ENCODE data around the gene KDELR1.
A peak's percentile ranks its signal among the peaks of the same experiment; 100 is the strongest.
"Not testable (repeated sequence)": the region's sequence is repeated elsewhere in the genome, so short reads cannot be mapped to it uniquely, and the experiment has no call there.

The KDELR1 gene

DNA sequence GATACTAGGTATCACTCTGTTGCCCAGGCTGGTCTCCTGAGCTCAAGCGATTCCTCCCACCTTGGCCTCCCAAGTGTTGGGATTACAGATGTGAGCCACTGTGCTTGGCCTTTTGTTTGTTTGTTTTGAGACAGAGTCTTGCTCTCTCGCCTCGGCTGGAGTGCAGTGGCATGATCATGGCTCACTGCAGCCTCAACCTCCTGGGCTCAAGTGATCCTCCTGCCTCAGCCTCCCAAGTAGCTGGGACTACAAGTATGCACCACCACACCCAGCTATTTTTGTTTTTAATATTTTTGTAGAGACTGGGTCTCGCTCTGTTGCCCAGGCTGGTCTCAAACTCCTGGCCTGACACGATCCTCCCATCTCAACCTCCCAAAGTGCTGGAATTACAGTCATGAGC, 19.6 kb downstream of the KDELR1 start:
- DNase-seq (ENCODE audit: extremely low read depth in 1 of 2, low read depth in 1 of 2): not testable (repeated sequence)

DNA sequence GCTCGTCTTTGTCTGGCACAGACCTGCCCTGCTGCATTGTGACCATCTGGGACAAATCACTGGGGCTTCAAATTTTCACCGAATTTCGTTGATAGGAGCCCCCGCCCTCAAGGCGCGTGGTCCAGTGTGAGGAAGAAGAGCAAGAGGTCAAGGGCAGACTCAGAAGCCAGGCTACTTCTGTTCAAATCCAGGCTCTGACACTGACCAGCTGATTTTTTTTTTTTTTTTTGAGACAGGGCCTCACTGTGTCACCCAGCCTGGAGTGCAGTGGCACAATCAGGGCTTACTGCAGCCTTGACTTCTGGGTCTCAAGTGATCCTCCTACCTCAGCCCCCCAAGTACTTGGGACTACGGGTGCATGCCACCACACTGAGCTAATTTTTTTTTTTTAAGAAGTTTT, 20.0 kb downstream of the KDELR1 start:
- DNase-seq (ENCODE audit: extremely low read depth in 1 of 2, low read depth in 1 of 2): no peak

DNA sequence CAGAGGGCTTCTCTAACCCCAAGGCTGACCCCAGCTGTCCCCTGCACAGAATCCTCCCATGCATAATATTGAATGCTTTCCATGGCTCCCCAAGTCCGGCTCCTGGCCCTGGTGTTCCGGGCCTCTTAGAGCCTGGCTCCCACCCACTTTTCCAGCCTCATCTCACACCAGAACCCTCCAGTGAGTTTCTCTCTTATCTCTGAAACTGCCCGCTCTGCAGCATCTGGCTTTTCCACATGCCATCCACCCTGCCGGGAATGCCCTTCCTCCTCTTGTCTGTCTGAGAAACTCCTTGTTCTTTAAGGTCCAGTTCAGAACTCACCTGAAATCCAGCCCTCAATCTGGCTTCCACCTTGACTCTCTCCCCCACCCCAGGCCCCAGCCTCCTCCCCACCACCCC, 20.4 kb downstream of the KDELR1 start:
- no peak for DNase-seq (ENCODE audit: extremely low read depth in 1 of 2, low read depth in 1 of 2)

DNA sequence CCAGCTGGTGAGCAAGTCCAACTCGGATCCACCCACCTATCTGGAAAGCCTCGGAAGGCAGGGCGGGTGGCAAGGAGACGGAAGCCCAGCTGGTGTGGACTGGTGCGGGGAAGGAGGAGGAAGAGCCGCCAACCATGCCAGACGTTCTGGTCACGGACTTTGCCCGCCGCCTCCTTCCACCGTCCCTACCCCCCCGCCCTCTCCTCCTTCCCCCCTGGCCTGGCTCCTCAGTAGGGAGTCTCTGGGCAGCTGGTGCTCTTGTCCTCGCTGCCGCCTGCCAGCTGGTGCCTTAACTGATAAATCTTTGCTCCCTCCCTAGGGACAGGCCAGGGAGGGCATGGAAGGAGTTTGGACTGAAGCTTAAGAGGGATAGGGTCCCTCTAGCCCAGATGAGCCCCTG, 22.4 kb downstream of the KDELR1 start:
- no peak for DNase-seq (ENCODE audit: extremely low read depth in 1 of 2, low read depth in 1 of 2)

DNA sequence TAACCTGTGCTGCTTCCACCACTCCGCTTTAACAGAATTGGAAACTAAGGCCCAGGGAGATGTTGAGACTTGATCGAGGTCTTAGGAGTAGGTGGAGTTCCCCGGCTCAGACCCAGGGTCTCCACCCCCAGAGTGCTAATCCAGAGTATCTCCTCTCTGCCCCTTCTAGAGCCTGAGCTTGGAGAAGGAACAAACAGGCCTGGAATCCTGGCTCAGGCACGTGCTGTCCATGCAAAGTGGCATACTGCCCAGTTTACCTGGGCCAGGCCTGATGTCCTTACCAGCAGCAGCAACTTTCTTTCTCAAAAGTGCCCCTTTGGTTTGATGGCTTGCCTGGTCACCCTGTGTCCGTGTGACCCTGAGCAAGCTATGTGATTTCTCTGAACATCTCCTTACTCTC, 23.5 kb downstream of the KDELR1 start:
- DNase-seq (ENCODE audit: extremely low read depth in 1 of 2, low read depth in 1 of 2): no peak

DNA sequence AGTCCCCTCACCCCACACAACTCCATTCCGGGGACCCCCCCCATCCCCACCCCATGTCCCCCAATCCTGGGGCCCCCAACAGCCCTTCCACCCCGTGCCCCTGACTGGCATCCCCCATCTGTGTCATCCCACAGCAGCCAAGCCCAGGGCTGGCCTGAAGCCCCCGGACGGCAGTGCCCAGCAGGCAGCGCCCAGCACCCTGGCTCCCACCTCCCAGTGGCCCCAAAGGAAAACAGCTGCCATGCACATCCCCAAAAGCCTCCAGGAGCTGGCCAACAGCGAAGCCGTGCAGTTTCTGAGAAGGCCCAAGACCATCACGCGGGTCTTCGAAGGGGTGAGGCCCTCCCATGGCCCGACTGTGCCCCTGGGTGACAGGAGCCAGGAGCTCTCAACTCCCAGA, 25.7 kb downstream of the KDELR1 start:
- no peak for DNase-seq (ENCODE audit: extremely low read depth in 1 of 2, low read depth in 1 of 2)

DNA sequence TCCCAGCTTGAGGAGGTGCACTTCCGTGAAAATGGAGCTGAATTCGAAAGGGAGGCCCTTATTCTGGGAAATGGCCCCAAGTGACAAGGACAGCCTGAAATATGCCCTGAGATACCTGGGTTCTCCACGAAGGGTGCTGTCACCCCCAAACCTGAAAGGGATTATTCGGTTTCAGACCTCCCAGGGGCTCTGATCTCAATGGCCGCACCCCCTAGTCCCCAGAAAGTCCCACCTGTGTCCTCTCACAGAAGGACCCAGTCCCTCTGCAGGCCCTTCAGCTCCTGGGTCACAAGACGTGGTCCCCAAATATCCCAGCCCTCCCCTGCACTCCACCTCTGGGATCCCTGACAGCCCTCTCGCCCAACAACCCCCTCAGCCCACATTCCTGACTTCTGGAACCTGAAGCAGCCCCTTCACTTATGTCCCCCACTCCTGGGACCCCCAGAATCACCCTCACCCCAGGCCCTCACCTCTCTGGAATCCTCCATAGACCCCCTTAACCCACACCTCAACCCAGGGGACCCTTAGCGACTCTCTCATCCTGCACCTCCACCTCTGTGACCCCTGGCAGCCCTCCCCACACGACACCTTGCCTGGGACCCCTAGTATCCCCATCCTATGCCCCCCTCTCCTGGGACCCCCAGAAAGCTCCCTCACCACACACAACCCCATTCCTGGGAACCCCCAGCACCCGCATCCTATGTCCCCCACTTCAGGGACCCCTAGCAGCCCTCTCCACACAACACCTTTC, 26.6 kb downstream of the KDELR1 start:
- DNase-seq (ENCODE audit: extremely low read depth in 1 of 2, low read depth in 1 of 2): no peak

DNA sequence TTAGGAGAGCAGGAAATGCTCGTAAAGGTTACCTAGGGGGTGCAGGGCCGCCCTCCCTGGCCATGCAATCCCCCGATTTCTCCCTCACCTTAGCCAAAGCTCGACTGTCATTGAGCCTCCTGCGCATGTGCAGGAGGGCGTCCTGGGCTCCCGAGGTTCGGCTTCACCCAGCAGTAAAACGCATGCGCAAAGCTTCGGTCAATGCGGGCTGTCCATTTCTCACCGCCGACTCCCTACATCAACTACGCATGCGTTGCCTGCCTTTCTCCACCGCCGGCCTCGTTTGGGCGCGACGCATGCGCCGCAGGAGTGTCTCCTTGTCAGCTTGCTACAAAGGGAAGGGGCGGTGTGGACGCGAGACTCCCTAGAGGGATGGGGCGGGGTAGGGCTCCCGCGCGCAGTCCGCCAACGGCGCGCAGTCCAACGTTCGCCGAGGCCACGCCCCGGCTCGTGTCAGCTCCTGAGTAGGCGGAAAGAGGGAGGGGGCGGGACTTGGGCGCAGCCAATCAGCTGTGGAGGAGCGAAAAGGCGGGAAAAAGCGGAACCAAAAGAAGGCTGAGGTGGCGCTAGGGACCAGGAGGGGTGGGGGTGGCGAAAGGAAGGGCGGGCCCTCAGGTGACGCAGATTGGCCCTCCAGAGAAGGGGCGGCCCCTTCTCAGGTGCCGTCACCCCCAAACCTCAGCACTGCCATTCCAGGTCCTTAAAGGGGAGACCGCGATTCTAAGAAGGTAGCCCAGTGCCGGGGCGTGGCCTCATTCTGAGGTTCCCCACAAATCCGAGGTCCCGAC, 27.3 kb downstream of the KDELR1 start, which contains the start of the genes SYNGR4 and TMEM143:
SYNGR4 (plus strand) TSS at position 558 of the 788 bp plus-strand sequence. CDS start 1,476 bp downstream, outside the sequence.
TMEM143 (minus strand) TSS at position 131 of the 788 bp plus-strand sequence; CDS start at position 111, 20 bp downstream.
- DNase-seq (ENCODE audit: extremely low read depth in 1 of 2, low read depth in 1 of 2): peak; percentile 97 to 98

DNA sequence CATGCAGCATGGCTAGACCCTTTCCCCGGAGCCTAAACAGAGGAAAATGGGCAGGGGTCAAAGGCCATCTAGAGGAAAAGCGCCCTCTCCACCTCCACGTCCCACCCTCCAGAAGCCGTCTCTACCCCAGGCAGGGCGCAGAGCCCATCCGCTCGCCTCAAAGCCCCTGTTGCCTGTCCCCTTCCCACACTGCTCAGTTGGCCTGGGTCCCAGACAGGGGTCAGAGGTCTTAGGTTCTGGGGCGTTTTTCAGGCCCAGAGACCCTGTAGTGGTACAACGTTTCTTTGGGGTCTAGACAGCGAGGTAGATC, 27.9 kb downstream of the KDELR1 start:
- no peak for DNase-seq (ENCODE audit: extremely low read depth in 1 of 2, low read depth in 1 of 2)

DNA sequence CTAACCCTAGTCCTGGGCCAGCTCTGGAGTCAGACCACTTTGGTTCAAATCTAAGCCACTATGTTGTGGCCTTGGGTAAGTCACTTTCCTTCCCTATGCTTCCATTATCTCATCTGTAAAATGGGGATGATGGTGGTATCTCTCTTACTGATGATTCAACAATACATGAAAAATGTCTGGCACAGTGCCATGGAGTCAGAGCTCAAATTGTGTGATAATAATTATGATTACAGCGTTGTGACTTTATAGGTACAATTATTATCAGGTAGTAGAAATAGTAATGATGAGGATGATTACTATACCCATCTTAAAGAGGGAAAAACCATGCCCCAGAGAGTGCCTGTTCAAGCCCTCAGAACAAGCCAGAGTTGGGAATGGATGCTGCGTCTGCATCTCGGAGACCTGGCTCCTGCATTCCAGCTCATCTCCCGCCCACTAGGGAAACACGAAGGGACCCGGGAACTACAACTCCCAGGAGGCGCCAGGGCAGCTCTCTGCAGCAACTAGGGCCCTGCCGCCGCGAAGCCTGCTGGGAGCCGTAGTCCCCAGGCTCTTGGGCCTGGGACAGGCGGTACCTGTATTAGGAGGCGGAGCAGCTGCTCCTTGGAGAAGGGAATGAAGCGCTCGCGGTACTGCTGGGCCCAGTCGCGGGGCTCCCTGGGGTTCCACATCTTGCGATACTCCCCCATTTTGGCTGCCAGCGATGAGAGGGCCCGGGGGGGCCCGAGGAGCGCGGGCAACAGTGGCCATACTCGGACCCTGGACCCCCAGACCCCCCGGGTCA, 28.4 kb downstream of the KDELR1 start:
- DNase-seq (ENCODE audit: extremely low read depth in 1 of 2, low read depth in 1 of 2): peak; percentile 75 to 90

DNA sequence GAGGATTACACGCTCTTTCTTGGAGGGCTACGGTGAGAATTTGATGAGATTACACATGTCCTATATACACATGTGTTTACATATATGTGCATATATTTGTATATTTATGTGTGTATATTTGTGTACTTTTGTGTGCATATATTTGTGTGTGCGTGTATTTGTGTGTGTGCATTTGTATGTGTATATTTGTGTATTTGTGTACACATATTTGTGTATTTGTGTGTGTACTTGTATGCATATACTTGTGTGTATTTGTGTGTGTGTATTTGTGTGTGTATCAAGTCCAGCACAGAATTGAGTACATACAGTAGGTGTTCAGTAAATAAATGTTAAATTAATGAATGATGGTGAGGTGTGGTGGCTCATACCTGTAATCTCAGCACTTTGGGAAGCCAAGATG, 29.4 kb downstream of the KDELR1 start:
- no peak for DNase-seq (ENCODE audit: extremely low read depth in 1 of 2, low read depth in 1 of 2)

DNA sequence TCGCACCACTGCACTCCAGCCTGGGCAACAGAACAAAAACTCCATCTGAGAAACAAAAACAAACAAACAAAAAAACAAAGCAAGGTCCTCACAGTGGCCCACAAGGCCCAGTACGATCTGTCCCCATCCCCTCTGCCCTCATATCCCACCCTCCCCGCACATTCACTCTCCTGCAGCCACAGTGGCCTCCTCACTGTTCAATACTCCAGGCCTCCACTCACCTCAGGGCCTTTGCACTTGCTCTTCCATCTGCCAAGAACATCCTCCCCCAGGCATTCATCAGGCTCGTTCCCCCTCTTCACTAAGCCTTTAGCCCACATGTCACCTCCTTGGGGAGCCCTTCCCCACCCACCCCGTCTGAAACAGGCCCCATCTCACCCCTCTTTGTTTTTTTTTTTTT, 32.2 kb downstream of the KDELR1 start:
- DNase-seq (ENCODE audit: extremely low read depth in 1 of 2, low read depth in 1 of 2): no peak

DNA sequence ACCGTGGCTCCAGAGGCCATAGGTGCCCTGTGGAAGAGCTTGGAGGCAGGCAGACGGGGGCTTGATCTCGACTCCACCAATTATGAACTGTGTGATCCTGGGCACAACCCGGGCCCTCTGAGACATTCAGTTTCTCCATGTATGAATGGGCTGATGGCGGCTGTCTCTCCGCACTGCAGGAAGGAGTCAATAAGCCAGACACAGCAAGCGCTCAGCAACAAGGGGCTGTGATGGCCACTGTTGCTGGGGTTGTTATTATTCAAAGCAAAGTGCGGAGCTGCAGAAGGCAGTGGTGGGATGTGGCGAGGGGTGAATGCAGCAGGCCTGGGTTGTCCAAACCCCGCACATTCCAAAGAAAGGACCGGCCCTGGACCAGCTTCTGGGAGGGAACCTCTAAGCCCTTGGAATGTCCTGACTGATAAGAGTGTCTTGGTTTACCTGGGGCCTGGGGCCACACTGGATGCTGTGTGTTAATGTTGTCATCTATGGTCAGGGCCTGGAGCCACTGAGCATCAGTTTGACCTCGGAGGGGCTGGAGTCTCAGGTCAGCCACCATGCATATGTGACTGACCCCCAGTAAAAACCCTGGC, 35.9 kb downstream of the KDELR1 start:
- no peak for DNase-seq (ENCODE audit: extremely low read depth in 1 of 2, low read depth in 1 of 2)

DNA sequence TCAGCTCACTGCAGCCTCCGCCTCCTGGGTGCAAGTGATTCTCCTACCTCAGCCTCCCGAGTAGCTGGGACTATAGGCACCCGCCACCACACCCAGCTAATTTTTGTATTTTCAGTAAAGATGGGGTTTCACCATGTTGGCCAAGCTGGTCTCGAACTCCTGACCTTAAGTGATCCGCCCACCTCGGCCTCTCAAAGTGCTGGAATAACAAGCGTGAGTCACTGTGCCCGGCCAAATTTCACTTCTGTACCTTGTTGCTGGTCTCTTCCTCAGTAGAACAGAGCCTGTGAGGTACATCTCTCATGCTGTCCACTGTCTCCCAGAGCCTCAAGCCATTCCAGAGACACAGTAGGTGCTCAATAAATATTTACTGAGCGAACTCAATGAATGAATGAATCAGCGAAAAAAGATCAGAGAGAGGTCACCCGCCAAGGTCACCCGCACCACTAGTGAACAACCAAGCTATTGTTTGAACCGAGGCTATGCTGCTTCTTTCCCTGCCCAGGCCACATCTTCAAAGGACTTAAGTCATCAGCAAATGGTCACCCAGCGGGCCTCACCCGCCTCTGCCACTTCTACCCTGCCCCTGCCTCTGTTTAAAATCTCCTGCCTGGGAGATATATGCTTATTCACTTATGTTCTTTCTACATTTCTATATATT, 36.9 kb downstream of the KDELR1 start:
- DNase-seq (ENCODE audit: extremely low read depth in 1 of 2, low read depth in 1 of 2): no peak

DNA sequence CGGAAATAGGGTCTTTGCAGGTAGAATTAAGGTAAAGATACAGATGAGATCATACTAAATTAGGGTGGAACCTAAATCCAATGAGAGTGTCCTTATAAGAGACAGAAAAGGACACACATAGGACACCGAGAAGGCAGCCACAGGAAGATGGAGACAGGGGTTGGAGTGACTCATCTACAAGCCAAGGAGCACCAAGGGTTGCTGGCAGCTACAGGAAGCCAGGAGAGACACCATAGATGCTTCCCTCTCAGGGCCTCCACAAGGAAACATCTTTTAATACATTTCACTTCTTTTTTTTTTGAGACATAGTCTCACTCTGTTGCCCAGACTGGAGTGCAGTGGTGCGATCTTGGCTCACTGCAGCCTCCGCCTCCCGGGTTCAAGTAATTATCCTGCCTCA, 37.7 kb downstream of the KDELR1 start:
- no peak for DNase-seq (ENCODE audit: extremely low read depth in 1 of 2, low read depth in 1 of 2)

DNA sequence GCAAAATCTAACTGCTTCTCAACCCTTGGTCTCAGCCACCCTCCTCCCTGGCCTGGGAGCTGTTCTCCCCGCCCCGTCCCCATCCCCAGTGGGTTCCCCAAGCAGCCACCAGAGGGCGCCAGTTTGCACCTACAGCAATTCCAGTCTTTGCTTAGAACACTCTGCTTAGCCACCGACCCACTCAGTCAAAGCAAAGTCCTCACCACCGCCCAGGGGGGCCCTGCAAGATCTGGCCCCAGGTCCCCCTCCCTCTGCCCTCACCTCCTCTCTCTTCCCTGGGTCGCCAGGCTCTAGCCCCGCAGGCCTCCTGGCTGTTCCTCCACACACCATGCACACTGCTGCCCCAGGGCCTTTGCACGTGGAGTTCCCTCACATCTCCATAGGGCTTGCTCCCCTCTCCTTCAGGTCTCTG, 40.0 kb downstream of the KDELR1 start:
- DNase-seq (ENCODE audit: extremely low read depth in 1 of 2, low read depth in 1 of 2): peak; percentile 50 to 69

DNA sequence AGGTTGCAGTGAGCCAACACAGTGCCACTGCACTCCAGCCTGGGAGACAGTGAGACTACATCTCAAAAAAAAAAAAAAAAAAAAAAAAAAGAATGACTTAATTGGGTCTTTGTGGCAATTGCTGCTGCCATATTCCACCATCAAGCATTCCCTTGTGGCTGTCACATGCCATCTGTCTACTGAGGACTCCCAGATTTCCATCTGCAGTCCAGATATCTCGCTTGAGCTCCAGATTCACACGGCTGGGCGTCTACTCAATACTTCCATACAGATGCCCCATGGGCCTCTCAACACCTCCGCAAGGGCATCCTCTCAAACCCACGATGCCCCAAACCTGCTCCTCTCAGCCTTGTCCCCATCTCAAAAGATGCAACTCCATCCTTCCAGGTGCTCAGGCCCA, 40.5 kb downstream of the KDELR1 start:
- DNase-seq (ENCODE audit: extremely low read depth in 1 of 2, low read depth in 1 of 2): no peak

DNA sequence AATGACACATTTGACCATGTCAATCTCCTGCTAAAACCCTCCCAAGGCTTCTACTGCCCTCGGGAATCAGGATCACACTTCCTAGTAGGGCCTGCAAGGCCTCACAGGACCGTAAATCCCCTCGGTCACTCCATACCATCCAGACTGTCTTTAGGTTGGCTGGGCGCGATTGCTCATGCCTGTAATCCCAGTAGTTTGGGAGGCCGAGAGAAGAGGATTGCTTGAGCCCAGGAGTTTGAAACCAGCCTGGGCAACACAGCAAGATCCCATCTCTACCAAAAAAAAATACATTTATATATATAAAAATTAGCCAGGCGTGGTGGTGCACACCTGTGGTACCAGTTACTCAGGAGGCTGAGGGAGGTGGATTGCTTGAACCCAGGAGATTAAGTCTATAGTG, 42.6 kb downstream of the KDELR1 start:
- DNase-seq (ENCODE audit: extremely low read depth in 1 of 2, low read depth in 1 of 2): no peak

DNA sequence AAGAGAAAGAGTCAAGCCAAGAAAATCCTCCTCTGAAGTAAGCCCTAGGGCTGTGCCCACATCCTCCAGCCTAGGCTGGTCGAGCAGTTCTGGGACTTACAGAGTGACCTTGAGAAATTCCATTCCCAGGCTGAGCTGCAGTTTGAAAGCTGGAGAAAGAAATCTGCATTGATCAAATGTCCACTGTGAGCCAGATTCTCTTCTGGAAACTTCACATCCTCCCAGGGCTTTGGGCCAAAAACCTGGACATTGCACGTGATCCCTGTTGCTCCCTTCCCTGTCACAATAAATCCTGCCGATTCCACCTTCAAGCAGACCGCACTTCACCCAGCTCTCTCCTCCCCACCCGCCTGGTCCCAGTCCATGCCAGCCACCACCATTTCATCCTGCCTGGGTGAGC, 43.3 kb downstream of the KDELR1 start:
- DNase-seq (ENCODE audit: extremely low read depth in 1 of 2, low read depth in 1 of 2): no peak

DNA sequence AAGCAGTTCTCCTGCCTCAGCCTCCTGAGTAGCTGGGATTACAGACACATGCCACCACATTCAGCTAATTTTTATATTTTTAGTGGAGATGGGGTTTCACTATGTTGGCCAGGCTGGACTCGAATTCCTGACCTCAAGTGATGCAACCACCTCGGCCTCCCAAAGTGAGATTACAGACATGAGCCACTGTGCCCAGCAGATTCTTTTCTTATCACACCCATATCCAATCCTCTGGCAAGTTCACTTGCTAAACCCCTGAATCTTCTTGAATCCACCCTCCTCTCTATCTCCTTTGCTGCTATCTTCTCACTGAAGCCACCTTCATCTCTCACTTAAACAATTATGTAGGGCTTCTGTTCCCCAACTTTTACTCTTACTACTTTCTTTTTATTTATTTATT, 45.2 kb downstream of the KDELR1 start:
- no peak for DNase-seq (ENCODE audit: extremely low read depth in 1 of 2, low read depth in 1 of 2)

DNA sequence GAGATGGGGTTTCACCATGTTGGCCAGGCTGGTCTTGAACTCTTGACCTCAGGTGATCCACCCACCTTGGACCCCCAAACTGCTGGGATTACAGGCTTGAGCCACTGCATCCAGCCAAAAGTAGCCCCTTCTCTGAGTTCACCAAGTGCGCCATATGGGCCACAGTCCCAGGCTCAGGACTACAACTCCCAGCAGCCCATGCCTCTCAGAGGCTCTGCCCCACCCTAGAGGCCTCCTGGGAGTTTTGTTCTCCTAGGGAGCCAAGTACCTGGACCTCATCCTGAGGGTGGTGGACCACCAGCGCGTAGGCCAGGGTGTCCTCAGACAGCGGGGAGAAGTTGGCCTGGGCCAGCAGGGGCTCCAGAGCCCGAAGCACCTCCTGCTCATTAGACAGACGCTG, 46.5 kb downstream of the KDELR1 start:
- no peak for DNase-seq (ENCODE audit: extremely low read depth in 1 of 2, low read depth in 1 of 2)

All from stimulated activated CD8-positive, alpha-beta memory T cell treated with anti-CD3 and anti-CD28 coated beads, Interleukin-7, amount 100 ng/mL, for 48 hours (primary cell).